Ecto neural progenitor cell (in vitro differentiated cells): ENCODE data around the gene KL.

Experiments
- DNase-seq: peaks from one replicate; pipeline ENCODE4 v3.0.0-alpha.2; 2018; ENCODE audit warnings: low spot score

KL gene

DNA sequence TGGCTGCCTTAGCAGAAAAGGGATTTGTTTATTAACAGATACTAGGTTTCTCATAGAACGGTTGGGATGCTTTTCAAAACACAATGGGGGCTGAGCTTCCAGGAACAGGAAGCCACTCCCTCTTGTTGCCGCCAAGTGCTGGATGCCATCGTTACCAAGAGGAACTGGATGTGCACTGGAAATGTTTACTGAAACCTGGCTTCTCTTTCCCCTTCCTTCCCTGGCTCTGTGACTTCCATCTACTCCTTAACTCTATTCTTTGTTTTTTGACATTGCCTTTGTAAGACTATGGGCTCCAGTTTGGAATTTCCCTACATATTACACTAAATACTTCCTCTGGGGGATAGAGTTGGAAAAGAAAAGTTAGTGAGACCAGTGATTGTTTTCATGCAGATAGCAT is 11.7 kb upstream of the KL start:
- no peak for DNase-seq

DNA sequence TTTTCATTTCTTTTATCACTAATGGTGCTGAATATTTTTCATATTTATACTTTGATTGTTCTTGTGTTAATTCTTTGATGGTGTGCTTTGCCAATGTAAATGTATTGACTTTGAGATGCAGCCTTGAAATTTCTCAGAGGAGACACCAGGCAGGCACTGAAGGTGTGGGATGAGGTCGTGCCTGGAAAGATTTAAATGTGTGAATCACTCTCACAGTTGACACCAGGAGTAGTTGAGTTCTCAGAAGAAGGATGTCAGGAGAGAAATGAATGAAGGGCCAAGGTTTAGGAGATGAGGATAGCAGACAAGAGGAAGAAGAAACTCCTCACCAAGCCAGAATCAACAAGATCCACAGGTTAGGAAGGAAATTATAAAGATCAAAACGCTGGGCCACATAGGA is 10.1 kb upstream of the KL start:
- no peak for DNase-seq

DNA sequence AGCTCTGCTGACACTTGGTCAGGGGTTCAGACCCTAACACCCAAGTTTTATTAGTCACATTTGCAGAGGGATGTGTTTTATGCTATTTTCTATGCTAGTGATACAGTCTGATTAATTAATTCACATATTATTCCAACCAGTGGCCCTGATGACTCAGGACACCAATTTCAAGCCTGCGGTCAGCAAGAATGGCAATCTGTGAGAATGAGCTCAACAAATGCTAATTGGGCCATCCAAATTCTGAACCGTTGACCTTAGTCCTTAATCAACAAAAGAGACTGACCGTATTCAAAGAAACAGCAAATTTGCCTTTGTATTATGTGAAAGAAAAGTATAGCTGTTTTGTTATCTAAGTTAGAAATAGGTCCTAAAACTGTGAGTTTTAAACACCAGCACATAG is 9.6 kb upstream of the KL start:
- no peak for DNase-seq

DNA sequence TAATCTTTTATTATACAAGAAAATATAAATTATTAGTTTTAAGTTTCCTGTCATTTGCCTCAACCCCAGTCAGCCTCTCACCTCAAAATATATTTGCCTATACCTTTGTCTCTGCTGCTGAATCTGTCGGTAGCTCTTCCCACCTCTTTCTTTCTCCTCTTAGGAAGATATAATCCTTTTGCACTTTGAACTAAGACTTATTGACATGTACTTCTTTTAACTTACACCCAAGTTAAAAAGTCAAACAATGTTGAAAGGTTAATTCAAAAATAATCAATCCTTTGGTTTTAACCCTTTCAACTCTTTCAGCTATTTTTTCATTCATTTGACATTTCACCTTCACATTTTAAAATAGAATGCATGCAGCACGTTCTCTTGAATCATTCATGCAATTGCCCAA is 9.0 kb upstream of the KL start:
- DNase-seq: no peak

- no peak for DNase-seq
Measured at GRCh38 chr13:33007950-33008349, 8.3 kb upstream of the KL start.

DNA sequence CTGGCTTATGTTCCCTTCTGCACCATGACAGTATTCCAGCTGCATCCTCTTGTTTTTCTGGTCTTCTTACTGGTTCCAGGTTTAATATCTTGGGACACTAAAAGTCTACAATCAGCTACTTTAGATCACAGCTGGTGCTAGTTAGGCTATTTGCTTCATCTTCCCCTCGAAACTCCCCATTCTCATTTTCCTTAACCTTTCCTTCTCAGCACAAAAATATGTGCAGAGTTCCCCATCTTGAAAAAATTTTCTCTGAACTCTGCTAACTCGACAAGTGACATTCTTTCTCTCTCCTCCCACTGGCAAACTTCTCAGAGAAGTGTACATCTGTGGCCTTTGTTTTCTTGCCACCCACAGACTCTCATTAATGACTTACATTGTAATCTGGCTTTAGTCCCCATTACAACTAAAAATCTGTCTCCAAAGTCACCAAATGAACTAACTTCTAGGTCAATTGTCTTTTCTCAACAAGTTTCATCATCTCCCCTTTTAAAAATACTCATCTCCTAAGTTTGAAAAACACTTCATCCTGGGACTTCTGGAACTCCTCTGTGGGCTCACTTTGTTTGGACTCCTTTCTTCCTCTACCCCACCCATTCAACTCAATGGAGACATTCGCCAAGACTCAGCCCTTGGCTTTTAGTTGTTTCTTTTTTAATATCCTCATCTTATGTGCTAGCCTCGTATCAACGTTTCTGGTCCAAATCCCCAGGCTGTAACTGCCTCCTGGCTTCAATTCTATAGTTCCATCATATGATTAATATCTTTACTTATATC is 7.1 kb upstream of the KL start:
- DNase-seq: no peak

- DNase-seq: no peak
Measured at GRCh38 chr13:33011828-33012470, 4.3 kb upstream of the KL start.

GRCh38 chr13:33014291-33014690 is 1.9 kb upstream of the KL start:
- no peak for DNase-seq

GRCh38 chr13:33015241-33015668 is 968 bp upstream of the KL start:
- DNase-seq: no peak

- peak; percentile 55 for DNase-seq
Measured at GRCh38 chr13:33015791-33016323, 366 bp upstream of the KL start.

GRCh38 chr13:33017323-33017929 is 1.2 kb downstream of the KL start:
- peak; percentile 52 for DNase-seq

DNA sequence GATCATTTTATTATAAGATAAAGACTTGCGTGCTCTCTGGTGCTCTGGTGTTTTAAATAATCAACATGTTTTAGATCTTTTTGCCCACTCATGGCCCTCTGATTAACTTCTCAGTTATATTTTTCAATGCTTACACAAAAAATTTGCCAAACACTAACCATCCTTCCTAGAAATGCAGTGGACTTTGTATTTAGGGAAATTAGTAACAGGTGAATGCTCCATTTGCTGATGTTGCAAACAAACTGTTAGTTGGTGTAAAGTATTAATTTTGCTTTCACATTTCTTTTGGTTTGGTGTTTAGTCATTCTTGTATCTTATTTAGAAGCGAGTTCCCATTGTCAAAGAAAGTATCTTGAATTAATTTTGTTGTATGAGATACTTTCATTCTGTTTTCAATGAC is 2.7 kb downstream of the KL start:
- no peak for DNase-seq

DNA sequence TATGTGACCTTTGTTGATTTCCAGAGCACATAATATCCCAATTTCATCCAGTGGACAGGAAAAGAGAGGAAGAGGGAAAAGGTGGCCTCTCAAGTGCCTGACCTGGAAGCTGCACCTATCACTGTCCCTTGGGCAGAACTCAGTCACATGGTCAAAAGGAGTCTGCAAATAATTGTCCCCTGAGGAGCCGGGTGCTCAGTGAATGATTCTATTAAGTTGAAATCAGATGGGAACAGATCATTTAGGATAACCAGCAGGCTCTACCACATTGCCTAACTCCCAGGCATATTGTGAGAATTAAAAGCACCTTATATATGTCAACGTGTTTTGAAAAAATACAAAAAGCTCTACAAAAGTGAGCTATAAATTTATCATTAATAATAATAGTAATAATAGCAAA is 6.8 kb downstream of the KL start:
- no peak for DNase-seq

DNA sequence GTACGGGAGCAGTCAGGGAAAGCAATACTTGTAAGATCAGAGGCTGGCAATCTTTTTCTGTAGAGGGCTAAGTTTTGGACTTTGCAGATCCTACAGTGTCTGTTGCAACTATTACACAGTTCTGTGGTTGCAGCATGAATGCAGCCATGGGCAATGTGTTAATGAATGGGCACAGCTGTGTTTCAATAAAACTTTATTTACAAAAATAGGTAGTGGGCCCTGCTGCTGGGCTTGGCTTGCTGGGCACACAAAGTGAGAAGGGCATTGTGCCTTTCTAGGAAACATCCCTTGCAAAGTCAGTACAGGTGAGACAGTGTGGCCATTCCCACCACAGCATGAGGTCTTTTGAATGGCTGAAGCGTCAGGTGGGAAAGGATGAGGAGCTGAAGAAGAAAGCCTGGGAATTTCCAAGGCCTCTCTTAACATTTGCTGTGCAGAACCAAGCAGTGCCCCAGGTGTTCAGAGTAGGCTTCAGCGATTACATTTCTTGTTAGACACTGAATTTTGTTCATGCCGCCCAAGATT is 9.1 kb downstream of the KL start:
- DNase-seq: no peak

DNA sequence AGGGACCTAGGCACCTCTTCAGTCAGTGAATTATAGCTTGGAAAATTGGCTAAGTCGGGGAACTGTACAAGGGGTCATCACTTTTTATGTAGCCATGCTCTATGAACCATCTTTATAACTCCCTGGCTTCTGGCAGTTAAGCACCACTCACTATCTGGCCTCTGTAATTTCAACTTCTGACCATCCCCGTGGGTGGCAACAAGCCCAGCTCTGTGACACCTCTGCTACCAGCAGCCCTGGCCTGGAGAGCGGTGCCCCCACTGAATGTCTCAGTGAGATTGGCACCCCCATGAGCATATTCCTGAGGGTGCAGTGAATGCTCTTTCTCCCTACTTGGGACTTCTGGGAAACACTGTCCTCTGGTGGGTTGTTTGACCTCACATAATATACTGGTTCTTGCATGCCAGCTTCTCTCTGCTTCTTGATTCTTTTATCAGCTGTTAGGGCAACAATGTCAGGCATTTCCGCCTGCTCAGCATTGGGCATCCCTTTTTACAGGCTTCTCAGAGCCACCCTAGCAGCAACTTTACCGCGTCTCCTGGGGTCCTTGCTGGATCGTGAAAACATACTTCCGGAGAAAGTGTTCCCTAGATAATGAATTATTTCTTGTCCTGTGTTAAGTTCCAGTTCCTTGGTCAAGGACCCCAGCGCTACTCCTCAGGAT is 10.4 kb downstream of the KL start:
- DNase-seq: no peak

DNA sequence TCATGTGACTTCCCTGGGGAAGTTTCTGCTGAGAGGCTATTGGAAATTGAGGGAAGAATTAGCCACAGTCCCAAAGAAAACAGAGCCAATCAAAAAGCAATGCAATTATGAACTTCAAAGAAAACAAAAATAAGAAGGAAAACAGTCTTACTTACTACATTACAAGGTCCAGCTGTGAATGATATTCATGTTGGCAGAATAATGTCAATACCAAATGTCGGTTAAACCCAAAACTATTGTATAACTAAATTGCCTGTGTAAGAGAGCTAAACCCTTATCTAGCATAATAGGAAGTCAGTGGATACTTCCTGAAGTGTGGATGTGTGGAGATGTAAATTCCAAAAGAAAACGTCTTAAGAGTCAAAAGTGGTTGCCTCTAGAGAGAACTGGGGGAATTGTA is 12.4 kb downstream of the KL start:
- no peak for DNase-seq

DNA sequence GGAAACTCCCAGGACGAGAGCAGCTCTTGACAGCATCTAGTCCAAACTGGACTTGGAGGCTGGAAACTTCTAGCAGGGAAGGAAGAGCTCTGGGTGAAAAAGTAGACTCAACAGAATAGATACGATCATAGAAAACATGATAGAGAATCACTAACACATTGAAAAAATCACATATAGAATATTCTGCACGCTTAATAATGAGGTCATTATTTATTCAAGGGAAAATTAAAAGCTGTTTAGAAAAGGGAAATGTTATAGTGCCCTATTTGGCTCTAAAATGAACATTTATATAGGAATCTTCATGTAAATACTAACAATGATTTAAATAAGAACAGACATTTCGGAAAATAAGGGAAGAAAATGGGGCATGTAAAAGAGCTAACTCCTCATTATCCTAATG is 15.1 kb downstream of the KL start:
- DNase-seq: no peak

DNA sequence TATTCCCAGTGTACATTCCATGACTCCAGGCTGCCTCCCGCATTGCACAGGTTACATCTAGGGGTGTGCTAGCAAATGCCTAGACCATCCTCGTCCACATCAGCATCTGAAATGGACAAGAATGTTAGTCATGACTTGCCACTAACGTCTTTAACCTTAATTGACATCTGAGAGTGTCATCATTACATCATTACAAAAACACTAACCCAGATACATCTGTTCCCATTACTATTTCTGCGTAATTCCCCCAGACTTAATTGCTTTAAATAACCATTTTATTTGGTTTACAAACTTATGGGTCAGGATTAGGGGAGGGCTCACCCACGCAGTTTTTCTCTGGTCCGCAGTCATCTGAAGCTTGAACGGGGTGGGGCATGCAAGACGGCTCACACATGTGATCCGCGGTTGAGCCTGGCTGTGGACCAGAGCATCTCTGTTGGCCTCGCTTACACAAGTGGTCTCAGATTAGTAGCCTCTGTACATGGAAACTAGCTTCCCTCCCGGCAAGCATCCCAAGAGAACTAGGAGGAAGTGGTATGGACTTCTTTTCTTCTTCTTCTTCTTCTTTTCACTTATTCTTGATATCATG is 15.9 kb downstream of the KL start:
- no peak for DNase-seq

DNA sequence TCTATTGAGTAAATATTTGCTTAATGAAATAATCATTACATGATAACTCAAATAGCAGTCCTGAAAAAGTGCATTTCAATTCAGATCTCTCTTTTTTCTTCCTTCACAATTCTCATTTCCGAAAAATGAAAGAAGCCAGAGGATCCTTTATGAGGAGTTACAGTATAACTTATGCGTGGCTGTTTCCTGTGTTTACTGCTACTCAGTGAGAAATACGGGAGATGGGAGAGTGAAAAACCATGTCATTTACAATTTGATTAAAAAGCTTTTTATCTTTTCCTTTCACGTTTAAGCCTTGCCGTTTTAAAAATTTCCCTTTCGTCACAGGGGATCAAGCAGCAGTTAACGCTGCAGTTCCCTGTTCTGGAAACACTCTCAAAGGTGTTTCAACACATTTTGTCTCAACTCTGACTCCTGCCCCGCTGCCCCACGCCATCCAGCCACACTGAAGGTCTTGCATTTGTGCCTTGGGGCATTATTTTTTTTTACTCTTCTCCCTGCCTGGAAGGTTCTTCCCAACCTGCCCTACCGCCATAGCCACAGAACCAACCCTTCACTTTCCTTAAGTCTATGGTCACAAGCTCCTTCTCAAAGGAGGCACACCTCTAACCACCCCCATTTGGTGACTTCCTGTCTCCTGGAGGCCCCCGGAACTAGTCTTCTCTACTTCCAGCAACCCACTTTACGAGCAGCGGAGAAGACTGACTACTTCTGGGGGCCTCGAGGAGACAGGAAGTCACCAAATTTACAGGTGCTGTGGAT is 17.0 kb downstream of the KL start:
- DNase-seq: no peak

GRCh38 chr13:33033986-33034385 is 17.8 kb downstream of the KL start:
- DNase-seq: no peak

GRCh38 chr13:33034882-33035520 is 18.8 kb downstream of the KL start:
- no peak for DNase-seq
